ENCODE measurements around the gene HOXA11. TPM values are rescaled to one million over a fixed set of nuclear protein-coding genes. Genes with fewer than 3 reads are reported as not detected.

Gene HOXA11
- total and polyA plus RNA-seq, 10 of the 15 experiments (the other 5 are each of a cell fraction or from before 2014, with no cell fraction given), result not detected

GRCh38 chr7:27160145-27160545 lies 24.9 kb downstream of the HOXA11 start:
- no peak overlapping the region for H3K27ac ChIP-seq (ENCODE audit: control insufficient read depth, insufficient read depth)
- POLR2A ChIA-PET, result interaction anchor here (0.7 kb wide), 1 partner anchor 293 kb away, joined by 3 read pairs; no protein-coding TSS in a partner anchor
- H3K27me3 ChIP-seq (replicated peaks in 1 of 2; ENCODE audit: control insufficient read depth in 2 of 2, insufficient read depth in 2 of 2, low read length in 1 of 2), result peaks cover 21 to 40% of the 10 kb centered on the region in 2 experiments
- TF ChIP-seq NR2F1 (conservative IDR thresholded peaks at IDR 0.05), result no peak
- no peak for TF ChIP-seq WRNIP1 (IDR thresholded peaks at IDR 0.05; ENCODE audit: borderline replicate concordance, low read depth, low read length)
- H2AFZ ChIP-seq (ENCODE audit: control insufficient read depth, low read depth, low read length), result peak overlapping the region; percentile 91
- H3K36me3 ChIP-seq (ENCODE audit: control insufficient read depth in 2 of 2, insufficient read depth in 2 of 2, low read length in 1 of 2), result no peaks in the 10 kb centered on the region
- peak overlapping the region; percentile 90 for H3K4me2 ChIP-seq (ENCODE audit: control insufficient read depth, insufficient read depth)
- FAIRE-seq (no peak), DNase-seq (ENCODE audit: low read depth, low spot score) (no peak), ATAC-seq (peak; percentile 49)
- H4K20me1 ChIP-seq (ENCODE audit: control insufficient read depth, insufficient read depth), result no peaks in the 10 kb centered on the region
- H3K4me1 ChIP-seq (ENCODE audit: control insufficient read depth, insufficient read depth, low read length), result no peaks in the 10 kb centered on the region
- peak overlapping the region; percentile 30; the same call in 1 of the 2 replicates for H3K9ac ChIP-seq (ENCODE audit: control insufficient read depth, insufficient read depth, low read length)
- SMC1A ChIA-PET (ENCODE audit: uncharacterized antibody, unreplicated experiment), result interaction anchor here (1.0 to 2.2 kb wide), 8 partner anchors 10 to 1077 kb away, joined by 3 to 15 read pairs (median 6); no protein-coding TSS in a partner anchor
- H3K9me3 ChIP-seq (replicated peaks; ENCODE audit: control insufficient read depth, insufficient read depth, low read length), result peaks cover under 1% of the 10 kb centered on the region; the same call in 1 of the 3 replicates
- no peaks in the 10 kb centered on the region for H3K79me2 ChIP-seq (ENCODE audit: control insufficient read depth, insufficient read depth, low read length)
- RAD21 ChIA-PET (ENCODE audit: unreplicated experiment), result interaction anchor here (1.1 to 3.8 kb wide), 11 partner anchors 64 to 1267 kb away, joined by 4 to 46 read pairs (median 5); partner anchors contain the start of gene HOXA1
- 3% methylated on average over 22 of the region's 23 CpGs for WGBS (ENCODE audit: insufficient coverage, insufficient replicate concordance, low lambda C conversion rate, missing lambda C conversion rate)
- peak overlapping the region; percentile 72 for H3K4me3 ChIP-seq
- in situ Hi-C loops (cut with MboI) (loop anchor here (25.0 kb wide), 1 partner anchor 1073 kb away; no protein-coding TSS in a partner anchor), intact Hi-C loops (cut with micrococcal nuclease; ENCODE audit: unreplicated experiment) (loop anchor here (2.0 to 5.0 kb wide), 4 partner anchors 303 to 1268 kb away; no protein-coding TSS in a partner anchor)
- CTCF ChIA-PET, result interaction anchor here (0.8 to 4.6 kb wide), 23 partner anchors 10 to 1267 kb away, joined by 3 to 100 read pairs (median 7); partner anchors contain the start of gene HOXA3
- BruUV-seq (replicated peaks), result no TSS peak

DNA sequence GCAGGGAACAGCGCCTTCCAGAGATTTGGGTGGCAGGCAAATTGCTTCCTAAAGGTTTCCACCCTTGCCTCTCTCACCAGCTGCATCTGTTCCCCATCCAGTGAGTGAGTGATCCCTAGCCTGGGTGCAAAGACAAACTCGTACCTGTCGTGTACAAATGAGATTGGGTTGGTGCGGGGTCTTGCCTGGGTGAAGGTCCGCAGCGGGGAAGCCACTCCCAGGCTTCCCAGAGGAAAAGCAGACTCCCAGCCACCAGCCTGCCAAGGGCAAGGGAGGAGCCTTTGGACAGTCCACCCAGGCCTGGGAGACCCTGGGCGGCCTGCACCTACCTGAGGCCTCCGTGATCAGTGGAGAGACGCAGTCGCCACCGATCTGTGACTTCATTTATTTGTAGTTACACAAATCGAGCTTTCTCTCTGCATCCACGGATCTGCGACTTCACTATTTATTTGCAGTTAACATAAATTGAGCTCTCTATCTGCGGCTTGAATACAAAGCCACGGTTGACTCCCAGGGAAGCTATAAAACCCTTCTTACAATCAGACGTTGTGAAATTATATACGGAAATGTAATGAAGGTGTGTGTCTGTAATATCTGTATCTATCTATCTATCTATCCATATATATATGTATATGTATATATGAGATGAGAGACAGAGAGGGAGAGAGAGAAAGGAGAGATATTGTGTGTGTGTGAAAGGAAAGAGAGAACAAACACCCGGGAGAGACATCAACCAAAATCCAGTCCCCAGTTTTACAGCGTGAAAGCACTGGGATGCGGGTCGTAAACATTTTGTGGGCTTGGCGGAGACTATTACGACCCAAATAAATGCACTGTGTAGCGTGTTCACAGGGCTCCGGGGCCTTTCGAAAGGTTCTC lies 25.5 kb downstream of the HOXA11 start:
- H2AFZ ChIP-seq (ENCODE audit: control insufficient read depth, low read depth, low read length), result no peak overlapping the region; the same call in 1 of the 2 replicates
- 0 out of 2 replicates have a peak overlapping the region, but pooled peaks have one; percentile 72 for H3K4me3 ChIP-seq
- no peaks in the 10 kb centered on the region for H4K20me1 ChIP-seq (ENCODE audit: control insufficient read depth, insufficient read depth)
- H3K4me1 ChIP-seq (ENCODE audit: control insufficient read depth, insufficient read depth, low read length), result no peaks in the 10 kb centered on the region
- no peak overlapping the region for H3K9ac ChIP-seq (ENCODE audit: control insufficient read depth, insufficient read depth, low read length)
- WGBS (ENCODE audit: insufficient coverage, insufficient replicate concordance, low lambda C conversion rate, missing lambda C conversion rate), result 27% methylated on average over 27 of the region's 27 CpGs
- intact Hi-C loops (cut with micrococcal nuclease; ENCODE audit: unreplicated experiment) (loop anchor here (2.0 to 5.0 kb wide), 4 partner anchors 302 to 1267 kb away; no protein-coding TSS in a partner anchor), in situ Hi-C loops (cut with MboI) (loop anchor here (5.0 to 25.0 kb wide), 3 partner anchors 792 to 1297 kb away; no protein-coding TSS in a partner anchor)
- no peaks in the 10 kb centered on the region for H3K36me3 ChIP-seq (ENCODE audit: control insufficient read depth in 2 of 2, insufficient read depth in 2 of 2, low read length in 1 of 2)
- SMC1A ChIA-PET (ENCODE audit: uncharacterized antibody, unreplicated experiment), result interaction anchor here (1.0 to 1.6 kb wide), 7 partner anchors 9 to 1267 kb away, joined by 3 to 10 read pairs (median 4); no protein-coding TSS in a partner anchor
- RAD21 ChIA-PET (ENCODE audit: unreplicated experiment), result interaction anchor here (1.0 to 1.4 kb wide), 2 partner anchors 305 to 477 kb away, joined by 4 read pairs; no protein-coding TSS in a partner anchor
- FAIRE-seq, result no peak
- BruUV-seq (replicated peaks), result no TSS peak
- H3K79me2 ChIP-seq (ENCODE audit: control insufficient read depth, insufficient read depth, low read length), result no peaks in the 10 kb centered on the region
- ATAC-seq, result no peak
- DNase-seq (ENCODE audit: low read depth, low spot score), result no peak
- CTCF ChIA-PET, result interaction anchor here (0.6 to 3.1 kb wide), 11 partner anchors 9 to 813 kb away, joined by 3 to 21 read pairs (median 5); no protein-coding TSS in a partner anchor
- no peak overlapping the region for H3K27ac ChIP-seq (ENCODE audit: control insufficient read depth, insufficient read depth)
- POLR2A ChIA-PET, result no interaction called here
- no peaks in the 10 kb centered on the region; the same call in 2 of the 3 replicates for H3K9me3 ChIP-seq (replicated peaks; ENCODE audit: control insufficient read depth, insufficient read depth, low read length)
- H3K4me2 ChIP-seq (ENCODE audit: control insufficient read depth, insufficient read depth), result peak overlapping the region; percentile 90
- peaks cover 20 to 35% of the 10 kb centered on the region in 2 experiments for H3K27me3 ChIP-seq (replicated peaks in 1 of 2; ENCODE audit: control insufficient read depth in 2 of 2, insufficient read depth in 2 of 2, low read length in 1 of 2)
- TF ChIP-seq CEBPB (IDR thresholded peaks at IDR 0.05; ENCODE audit: borderline replicate concordance in 1 of 2, low read depth in 2 of 2, low read length in 2 of 2) (no peak), FOS (IDR thresholded peaks at IDR 0.05; ENCODE audit: borderline replicate concordance, extremely low read depth, insufficient read length) (no peak), BRCA1 (IDR thresholded peaks at IDR 0.05; ENCODE audit: low read depth, low read length) (no peak), KLF5 (IDR thresholded peaks at IDR 0.05; ENCODE audit: partially characterized antibody) (no peak), MYB (IDR thresholded peaks at IDR 0.05; ENCODE audit: borderline replicate concordance, low read depth, low read length) (no peak), EP300 (IDR thresholded peaks at IDR 0.05; ENCODE audit: borderline replicate concordance in 1 of 2, control insufficient read depth in 1 of 2, low read depth in 2 of 2, low read length in 2 of 2) (no peak), CREM (IDR thresholded peaks at IDR 0.05; ENCODE audit: low read depth) (no peak), GABPA (IDR thresholded peaks at IDR 0.05; ENCODE audit: low read depth) (no peak), MEF2A (IDR thresholded peaks at IDR 0.05; ENCODE audit: insufficient read depth, low read depth, low read length) (no peak)
- TF ChIP-seq, protein P1, sequence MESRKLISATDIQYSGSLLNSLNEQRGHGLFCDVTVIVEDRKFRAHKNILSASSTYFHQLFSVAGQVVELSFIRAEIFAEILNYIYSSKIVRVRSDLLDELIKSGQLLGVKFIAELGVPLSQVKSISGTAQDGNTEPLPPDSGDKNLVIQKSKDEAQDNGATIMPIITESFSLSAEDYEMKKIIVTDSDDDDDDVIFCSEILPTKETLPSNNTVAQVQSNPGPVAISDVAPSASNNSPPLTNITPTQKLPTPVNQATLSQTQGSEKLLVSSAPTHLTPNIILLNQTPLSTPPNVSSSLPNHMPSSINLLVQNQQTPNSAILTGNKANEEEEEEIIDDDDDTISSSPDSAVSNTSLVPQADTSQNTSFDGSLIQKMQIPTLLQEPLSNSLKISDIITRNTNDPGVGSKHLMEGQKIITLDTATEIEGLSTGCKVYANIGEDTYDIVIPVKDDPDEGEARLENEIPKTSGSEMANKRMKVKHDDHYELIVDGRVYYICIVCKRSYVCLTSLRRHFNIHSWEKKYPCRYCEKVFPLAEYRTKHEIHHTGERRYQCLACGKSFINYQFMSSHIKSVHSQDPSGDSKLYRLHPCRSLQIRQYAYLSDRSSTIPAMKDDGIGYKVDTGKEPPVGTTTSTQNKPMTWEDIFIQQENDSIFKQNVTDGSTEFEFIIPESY (IDR thresholded peaks at IDR 0.05), result no peak
